ENCODE results near the gene LIMK2. TPM values are rescaled to one million over a fixed set of nuclear protein-coding genes. Genes with fewer than 3 reads are reported as not detected.

LIMK2 gene
- total RNA-seq, 1 experiment from 2014 or later = 126 TPM

DNA sequence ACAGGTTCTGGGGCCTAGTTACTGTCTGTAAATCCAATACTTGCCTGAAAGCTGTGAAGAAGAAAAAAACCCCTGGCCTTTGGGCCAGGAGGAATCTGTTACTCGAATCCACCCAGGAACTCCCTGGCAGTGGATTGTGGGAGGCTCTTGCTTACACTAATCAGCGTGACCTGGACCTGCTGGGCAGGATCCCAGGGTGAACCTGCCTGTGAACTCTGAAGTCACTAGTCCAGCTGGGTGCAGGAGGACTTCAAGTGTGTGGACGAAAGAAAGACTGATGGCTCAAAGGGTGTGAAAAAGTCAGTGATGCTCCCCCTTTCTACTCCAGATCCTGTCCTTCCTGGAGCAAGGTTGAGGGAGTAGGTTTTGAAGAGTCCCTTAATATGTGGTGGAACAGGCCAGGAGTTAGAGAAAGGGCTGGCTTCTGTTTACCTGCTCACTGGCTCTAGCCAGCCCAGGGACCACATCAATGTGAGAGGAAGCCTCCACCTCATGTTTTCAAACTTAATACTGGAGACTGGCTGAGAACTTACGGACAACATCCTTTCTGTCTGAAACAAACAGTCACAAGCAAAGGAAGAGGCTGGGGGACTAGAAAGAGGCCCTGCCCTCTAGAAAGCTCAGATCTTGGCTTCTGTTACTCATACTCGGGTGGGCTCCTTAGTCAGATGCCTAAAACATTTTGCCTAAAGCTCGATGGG, 66.7 kb downstream of the LIMK2 start:
- BruUV-seq (replicated peaks) = no TSS peak
- Mint-ChIP-seq H3K27me3 (ENCODE audit: insufficient read depth, unreplicated experiment) (no peaks in the 10 kb centered on the region), H3K9me3 (ENCODE audit: unreplicated experiment) (no peaks in the 10 kb centered on the region), H3K4me3 (ENCODE audit: unreplicated experiment) (no peak overlapping the region), H3K4me1 (ENCODE audit: insufficient read depth, unreplicated experiment) (peaks cover 11% of the 10 kb centered on the region), H3K36me3 (ENCODE audit: insufficient read depth, unreplicated experiment) (peaks cover 89% of the 10 kb centered on the region), H3K27ac (ENCODE audit: low read depth, unreplicated experiment) (no peak overlapping the region)
- TF ChIP-seq, protein P1, sequence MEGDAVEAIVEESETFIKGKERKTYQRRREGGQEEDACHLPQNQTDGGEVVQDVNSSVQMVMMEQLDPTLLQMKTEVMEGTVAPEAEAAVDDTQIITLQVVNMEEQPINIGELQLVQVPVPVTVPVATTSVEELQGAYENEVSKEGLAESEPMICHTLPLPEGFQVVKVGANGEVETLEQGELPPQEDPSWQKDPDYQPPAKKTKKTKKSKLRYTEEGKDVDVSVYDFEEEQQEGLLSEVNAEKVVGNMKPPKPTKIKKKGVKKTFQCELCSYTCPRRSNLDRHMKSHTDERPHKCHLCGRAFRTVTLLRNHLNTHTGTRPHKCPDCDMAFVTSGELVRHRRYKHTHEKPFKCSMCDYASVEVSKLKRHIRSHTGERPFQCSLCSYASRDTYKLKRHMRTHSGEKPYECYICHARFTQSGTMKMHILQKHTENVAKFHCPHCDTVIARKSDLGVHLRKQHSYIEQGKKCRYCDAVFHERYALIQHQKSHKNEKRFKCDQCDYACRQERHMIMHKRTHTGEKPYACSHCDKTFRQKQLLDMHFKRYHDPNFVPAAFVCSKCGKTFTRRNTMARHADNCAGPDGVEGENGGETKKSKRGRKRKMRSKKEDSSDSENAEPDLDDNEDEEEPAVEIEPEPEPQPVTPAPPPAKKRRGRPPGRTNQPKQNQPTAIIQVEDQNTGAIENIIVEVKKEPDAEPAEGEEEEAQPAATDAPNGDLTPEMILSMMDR (IDR thresholded peaks at IDR 0.05; ENCODE audit: unreplicated experiment) = no peak
- intact Hi-C loops (cut with micrococcal nuclease) = no loop called here
- POLR2A ChIA-PET = interaction anchor here (1.0 to 5.1 kb wide), 9 partner anchors 8 to 60 kb away, joined by 3 to 43 read pairs (median 7); partner anchors contain the start of gene PIK3IP1
- no peak for DNase-seq (ENCODE audit: unreplicated experiment)
- CTCF ChIA-PET = interaction anchor here (0.8 to 1.9 kb wide), 3 partner anchors 11 to 171 kb away, joined by 3 to 4 read pairs (median 3); partner anchors contain the start of gene SELENOM

DNA sequence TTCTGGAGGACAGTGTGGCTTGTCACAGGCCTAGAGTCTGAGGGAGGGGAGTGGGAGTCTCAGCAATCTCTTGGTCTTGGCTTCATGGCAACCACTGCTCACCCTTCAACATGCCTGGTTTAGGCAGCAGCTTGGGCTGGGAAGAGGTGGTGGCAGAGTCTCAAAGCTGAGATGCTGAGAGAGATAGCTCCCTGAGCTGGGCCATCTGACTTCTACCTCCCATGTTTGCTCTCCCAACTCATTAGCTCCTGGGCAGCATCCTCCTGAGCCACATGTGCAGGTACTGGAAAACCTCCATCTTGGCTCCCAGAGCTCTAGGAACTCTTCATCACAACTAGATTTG, 67.2 kb downstream of the LIMK2 start:
- H3K36me3 Mint-ChIP-seq (ENCODE audit: insufficient read depth, unreplicated experiment) = peaks cover 84% of the 10 kb centered on the region
- no peak overlapping the region for H3K4me3 Mint-ChIP-seq (ENCODE audit: unreplicated experiment)
- peak overlapping the region; percentile 17 for H3K27ac Mint-ChIP-seq (ENCODE audit: low read depth, unreplicated experiment)
- POLR2A ChIA-PET = interaction anchor here (1.0 to 5.1 kb wide), 8 partner anchors 9 to 61 kb away, joined by 3 to 43 read pairs (median 6); partner anchors contain the start of gene PIK3IP1
- H3K27me3 Mint-ChIP-seq (ENCODE audit: insufficient read depth, unreplicated experiment) = no peaks in the 10 kb centered on the region
- intact Hi-C loops (cut with micrococcal nuclease) = no loop called here
- TF ChIP-seq, protein P1 (IDR thresholded peaks at IDR 0.05; ENCODE audit: unreplicated experiment) = no peak
- peaks cover 11% of the 10 kb centered on the region for H3K4me1 Mint-ChIP-seq (ENCODE audit: insufficient read depth, unreplicated experiment)
- CTCF ChIA-PET = interaction anchor here (0.8 to 1.9 kb wide), 3 partner anchors 12 to 172 kb away, joined by 3 to 4 read pairs (median 3); partner anchors contain the start of gene SELENOM
- BruUV-seq (replicated peaks) = TSS peak; percentile 2
- DNase-seq (ENCODE audit: unreplicated experiment) = no peak
- no peaks in the 10 kb centered on the region for H3K9me3 Mint-ChIP-seq (ENCODE audit: unreplicated experiment)

DNA sequence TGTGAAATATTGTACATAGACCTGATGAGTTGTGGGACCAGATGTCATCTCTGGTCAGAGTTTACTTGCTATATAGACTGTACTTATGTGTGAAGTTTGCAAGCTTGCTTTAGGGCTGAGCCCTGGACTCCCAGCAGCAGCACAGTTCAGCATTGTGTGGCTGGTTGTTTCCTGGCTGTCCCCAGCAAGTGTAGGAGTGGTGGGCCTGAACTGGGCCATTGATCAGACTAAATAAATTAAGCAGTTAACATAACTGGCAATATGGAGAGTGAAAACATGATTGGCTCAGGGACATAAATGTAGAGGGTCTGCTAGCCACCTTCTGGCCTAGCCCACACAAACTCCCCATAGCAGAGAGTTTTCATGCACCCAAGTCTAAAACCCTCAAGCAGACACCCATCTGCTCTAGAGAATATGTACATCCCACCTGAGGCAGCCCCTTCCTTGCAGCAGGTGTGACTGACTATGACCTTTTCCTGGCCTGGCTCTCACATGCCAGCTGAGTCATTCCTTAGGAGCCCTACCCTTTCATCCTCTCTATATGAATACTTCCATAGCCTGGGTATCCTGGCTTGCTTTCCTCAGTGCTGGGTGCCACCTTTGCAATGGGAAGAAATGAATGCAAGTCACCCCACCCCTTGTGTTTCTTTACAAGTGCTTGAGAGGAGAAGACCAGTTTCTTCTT, 67.9 kb downstream of the LIMK2 start:
- peak overlapping the region; percentile 17 for H3K27ac Mint-ChIP-seq (ENCODE audit: low read depth, unreplicated experiment)
- TF ChIP-seq, protein P1 (IDR thresholded peaks at IDR 0.05; ENCODE audit: unreplicated experiment) = no peak
- no peak for DNase-seq (ENCODE audit: unreplicated experiment)
- H3K4me1 Mint-ChIP-seq (ENCODE audit: insufficient read depth, unreplicated experiment) = peaks cover 11% of the 10 kb centered on the region
- H3K9me3 Mint-ChIP-seq (ENCODE audit: unreplicated experiment) = no peaks in the 10 kb centered on the region
- BruUV-seq (replicated peaks) = no TSS peak
- H3K4me3 Mint-ChIP-seq (ENCODE audit: unreplicated experiment) = no peak overlapping the region
- CTCF ChIA-PET = interaction anchor here (0.8 to 1.9 kb wide), 3 partner anchors 12 to 172 kb away, joined by 3 to 4 read pairs (median 3); partner anchors contain the start of gene SELENOM
- POLR2A ChIA-PET = interaction anchor here (0.7 to 5.1 kb wide), 7 partner anchors 9 to 58 kb away, joined by 3 to 43 read pairs (median 7); partner anchors contain the start of gene PIK3IP1
- intact Hi-C loops (cut with micrococcal nuclease) = no loop called here
- H3K36me3 Mint-ChIP-seq (ENCODE audit: insufficient read depth, unreplicated experiment) = peaks cover 77% of the 10 kb centered on the region
- no peaks in the 10 kb centered on the region for H3K27me3 Mint-ChIP-seq (ENCODE audit: insufficient read depth, unreplicated experiment)

DNA sequence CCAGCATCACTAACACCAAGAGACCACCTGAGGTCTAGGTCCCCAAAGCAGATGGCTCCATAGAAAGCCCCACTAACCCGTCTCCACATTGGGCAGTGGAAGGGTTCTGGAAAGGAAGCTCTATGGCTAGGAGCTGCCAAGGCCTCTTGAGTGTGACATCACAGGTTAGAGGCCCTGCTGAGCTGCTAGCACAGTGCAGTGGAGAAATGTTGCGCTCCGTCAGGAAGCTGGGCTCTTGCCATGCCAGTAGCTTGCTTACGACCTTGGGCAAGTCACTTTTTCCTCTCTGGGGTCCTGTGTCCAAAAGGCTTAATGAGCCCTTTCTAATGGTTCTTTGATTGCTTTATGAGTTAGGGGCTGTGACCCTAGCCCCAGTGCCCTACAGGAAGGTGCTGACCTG, 69.6 kb downstream of the LIMK2 start:
- TF ChIP-seq, protein P1 (IDR thresholded peaks at IDR 0.05; ENCODE audit: unreplicated experiment) = no peak
- peaks cover 71% of the 10 kb centered on the region for H3K36me3 Mint-ChIP-seq (ENCODE audit: insufficient read depth, unreplicated experiment)
- H3K27me3 Mint-ChIP-seq (ENCODE audit: insufficient read depth, unreplicated experiment) = no peaks in the 10 kb centered on the region
- ChIA-PET CTCF (interaction anchor here (1.1 to 3.2 kb wide), 2 partner anchors 9 to 49 kb away, joined by 3 to 29 read pairs; no protein-coding TSS in a partner anchor), POLR2A (interaction anchor here (0.6 to 5.1 kb wide), 10 partner anchors 9 to 148 kb away, joined by 3 to 43 read pairs (median 6); partner anchors contain the start of gene PIK3IP1)
- H3K4me3 Mint-ChIP-seq (ENCODE audit: unreplicated experiment) = no peak overlapping the region
- DNase-seq (ENCODE audit: unreplicated experiment) = no peak
- no peaks in the 10 kb centered on the region for H3K9me3 Mint-ChIP-seq (ENCODE audit: unreplicated experiment)
- H3K27ac Mint-ChIP-seq (ENCODE audit: low read depth, unreplicated experiment) = no peak overlapping the region
- intact Hi-C loops (cut with micrococcal nuclease) = no loop called here
- no TSS peak for BruUV-seq (replicated peaks)
- peaks cover 11% of the 10 kb centered on the region for H3K4me1 Mint-ChIP-seq (ENCODE audit: insufficient read depth, unreplicated experiment)

All from MCF 10A (cell line).